GM12874 (cell line): ENCODE measurements around the gene PIK3R4.

Source experiments
- CTCF ChIP-seq: IDR thresholded peaks from 2 replicates; pipeline ENCODE4 v1.5.1; 2011; ENCODE audit warnings: low read depth, mild to moderate bottlenecking, control low read depth, low read length, moderate library complexity; ENCODE audit not compliant: insufficient read depth

The PIK3R4 gene

GRCh38 chr3:130636480-130637234 is 110.0 kb downstream of the PIK3R4 start:
- TF ChIP-seq CTCF: no peak

GRCh38 chr3:130635978-130636377 is 110.7 kb downstream of the PIK3R4 start:
- no peak for TF ChIP-seq CTCF

GRCh38 chr3:130635285-130635684 is 111.3 kb downstream of the PIK3R4 start:
- no peak for TF ChIP-seq CTCF
